ENCODE measurements around the gene UBE2Z. TPM values are rescaled to one million over a fixed set of nuclear protein-coding genes. Genes with fewer than 3 reads are reported as not detected.

UBE2Z gene
- total and polyA plus RNA-seq, 2 donors (not counting 3 experiments of a cell fraction or from before 2014, with no cell fraction given), result 104 to 117 TPM

- intact Hi-C loops (cut with micrococcal nuclease) (no loop called here), dilution Hi-C loops (cut with MboI; ENCODE audit: extremely low pct_ligation_motif_present, low sequenced_read_pairs) (no loop called here)
- Histone ChIP-seq H3K36me3 (ENCODE audit: control insufficient read depth in 2 of 2, extremely low read depth in 1 of 2, insufficient read depth in 2 of 2, low read length in 2 of 2) (no peaks in the 10 kb centered on the region), H3K27me3 (ENCODE audit: control insufficient read depth in 2 of 2, insufficient read depth in 2 of 2, low read length in 2 of 2) (no peaks in the 10 kb centered on the region), H3K27ac (ENCODE audit: insufficient read depth, low read depth, low read length) (no peak overlapping the region), H2AFZ (ENCODE audit: low read depth, low read length) (peak overlapping the region; percentile 58), H4K20me1 (replicated peaks; ENCODE audit: control insufficient read depth, extremely low read depth, insufficient read depth, low read length) (no peaks in the 10 kb centered on the region), H3K4me1 (ENCODE audit: control insufficient read depth, extremely low read depth, insufficient read depth, low read length) (peaks cover 8% of the 10 kb centered on the region), H3K9me3 (replicated peaks; ENCODE audit: control insufficient read depth, insufficient read depth, low read length) (no peaks in the 10 kb centered on the region), H3K9me1 (replicated peaks; ENCODE audit: control insufficient read depth, extremely low read depth, insufficient read depth, low read length) (no peaks in the 10 kb centered on the region), H3K9ac (replicated peaks; ENCODE audit: extremely low read depth, insufficient read depth, low read length) (no peak overlapping the region), H3K4me3 (replicated peaks in 1 of 3; ENCODE audit: insufficient read depth in 1 of 3, low read depth in 1 of 3, low read length in 3 of 3) (no peak overlapping the region), H3K79me2 (ENCODE audit: control insufficient read depth, insufficient read depth, low read length) (no peaks in the 10 kb centered on the region), H3K4me2 (ENCODE audit: insufficient read depth, low read length) (no peak overlapping the region)
- DNase-seq (ENCODE audit: low read depth, low spot score), result peak; percentile 40
- CTCF ChIA-PET, result interaction anchor here (0.7 to 4.1 kb wide), 8 partner anchors 9 to 83 kb away, joined by 3 to 32 read pairs (median 6); partner anchors contain the start of gene SNF8
- peak; percentile 92 for FAIRE-seq
- BruUV-seq (replicated peaks), result no TSS peak
- TF ChIP-seq GATA2 (IDR thresholded peaks at IDR 0.05; ENCODE audit: insufficient read depth, insufficient read length, low read depth, low read length) (peak; percentile 51), MAX (IDR thresholded peaks at IDR 0.05; ENCODE audit: insufficient read depth, insufficient read length) (no peak), POLR2A (IDR thresholded peaks at IDR 0.05; ENCODE audit: low read depth, low read length) (no peak), POLR2AphosphoS5 (IDR thresholded peaks at IDR 0.05; ENCODE audit: insufficient read depth, low read depth, low read length) (peak; percentile 24), CTCF (IDR thresholded peaks at IDR 0.05; ENCODE audit: extremely low read depth in 1 of 2, insufficient read depth in 1 of 2, low read depth in 1 of 2, low read length in 2 of 2) (no peak), EZH2 (IDR thresholded peaks at IDR 0.05; ENCODE audit: borderline replicate concordance, low read depth, low read length, severe bottlenecking) (no peak), JUN (IDR thresholded peaks at IDR 0.05; ENCODE audit: borderline replicate concordance, insufficient read depth, insufficient read length, low read depth) (no peak), FOS (IDR thresholded peaks at IDR 0.05; ENCODE audit: borderline replicate concordance, insufficient read depth, low read length) (peak; percentile 46), MYC (IDR thresholded peaks at IDR 0.05; ENCODE audit: low read depth, low read length) (no peak)
- POLR2A ChIA-PET, result interaction anchor here (1.6 kb wide), 1 partner anchor 35 kb away, joined by 4 read pairs; the partner anchor contains the start of gene IGF2BP1
Measured at GRCh38 chr17:48961516-48962233, 53.5 kb downstream of the UBE2Z start.

Data from endothelial cell of umbilical vein (primary cell).